ENCODE data around the gene TMEM243.

TMEM243 gene

DNA sequence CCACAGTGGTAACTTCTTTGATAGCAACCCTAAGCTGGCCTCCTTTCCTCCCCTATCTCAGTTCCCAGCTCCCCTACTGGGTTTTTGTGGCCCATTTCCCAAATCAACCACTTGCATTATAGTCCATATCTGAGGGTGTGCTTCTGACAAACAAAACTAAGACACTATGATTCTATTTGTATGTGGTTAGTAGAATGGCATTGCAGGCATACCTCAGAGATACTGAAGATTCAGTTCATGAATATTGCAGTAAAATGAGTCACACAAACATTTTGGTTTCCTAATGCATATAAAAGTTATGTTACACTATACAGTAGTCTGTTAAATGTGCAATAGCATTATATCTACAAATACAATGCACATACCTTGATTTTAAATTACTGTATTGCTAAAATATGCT lies 15.4 kb upstream of the TMEM243 start:
- no peak for DNase-seq (ENCODE audit: extremely low read depth, insufficient read length)
- no peaks in the 10 kb centered on the region for H3K36me3 ChIP-seq (ENCODE audit: control insufficient read depth, insufficient read depth, low read length)
- H3K27me3 ChIP-seq (replicated peaks; ENCODE audit: control insufficient read depth, insufficient read depth, low read length), result no peaks in the 10 kb centered on the region
- H3K4me3 ChIP-seq (replicated peaks; ENCODE audit: low read depth, low read length), result no peak overlapping the region
- TF ChIP-seq, protein P1, sequence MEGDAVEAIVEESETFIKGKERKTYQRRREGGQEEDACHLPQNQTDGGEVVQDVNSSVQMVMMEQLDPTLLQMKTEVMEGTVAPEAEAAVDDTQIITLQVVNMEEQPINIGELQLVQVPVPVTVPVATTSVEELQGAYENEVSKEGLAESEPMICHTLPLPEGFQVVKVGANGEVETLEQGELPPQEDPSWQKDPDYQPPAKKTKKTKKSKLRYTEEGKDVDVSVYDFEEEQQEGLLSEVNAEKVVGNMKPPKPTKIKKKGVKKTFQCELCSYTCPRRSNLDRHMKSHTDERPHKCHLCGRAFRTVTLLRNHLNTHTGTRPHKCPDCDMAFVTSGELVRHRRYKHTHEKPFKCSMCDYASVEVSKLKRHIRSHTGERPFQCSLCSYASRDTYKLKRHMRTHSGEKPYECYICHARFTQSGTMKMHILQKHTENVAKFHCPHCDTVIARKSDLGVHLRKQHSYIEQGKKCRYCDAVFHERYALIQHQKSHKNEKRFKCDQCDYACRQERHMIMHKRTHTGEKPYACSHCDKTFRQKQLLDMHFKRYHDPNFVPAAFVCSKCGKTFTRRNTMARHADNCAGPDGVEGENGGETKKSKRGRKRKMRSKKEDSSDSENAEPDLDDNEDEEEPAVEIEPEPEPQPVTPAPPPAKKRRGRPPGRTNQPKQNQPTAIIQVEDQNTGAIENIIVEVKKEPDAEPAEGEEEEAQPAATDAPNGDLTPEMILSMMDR (IDR thresholded peaks at IDR 0.05; ENCODE audit: insufficient read depth, low read length, poor library complexity, severe bottlenecking), result no peak

DNA sequence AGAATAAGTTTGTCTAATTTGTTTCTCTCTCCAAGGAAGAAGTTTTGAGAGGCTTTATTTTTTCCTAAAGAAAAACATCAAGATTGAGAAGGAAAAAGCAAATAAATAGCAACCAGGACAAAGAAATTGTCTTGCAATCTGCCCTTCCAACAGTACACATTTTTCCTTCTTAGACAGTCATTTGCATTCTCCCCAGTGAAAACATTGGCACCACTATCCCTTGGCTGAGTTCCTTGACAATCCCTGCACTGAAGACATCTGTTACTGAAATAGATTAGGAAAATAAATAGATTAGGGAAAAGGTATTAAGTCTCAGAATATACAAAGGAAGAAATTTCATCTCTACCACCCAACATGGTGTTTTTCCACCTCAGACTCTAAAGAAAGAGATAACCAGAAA lies 12.2 kb upstream of the TMEM243 start:
- TF ChIP-seq, protein P1 (IDR thresholded peaks at IDR 0.05; ENCODE audit: insufficient read depth, low read length, poor library complexity, severe bottlenecking), result no peak
- DNase-seq (ENCODE audit: extremely low read depth, insufficient read length), result no peak
- H3K36me3 ChIP-seq (ENCODE audit: control insufficient read depth, insufficient read depth, low read length), result no peaks in the 10 kb centered on the region
- no peak overlapping the region for H3K4me3 ChIP-seq (replicated peaks; ENCODE audit: low read depth, low read length)
- H3K27me3 ChIP-seq (replicated peaks; ENCODE audit: control insufficient read depth, insufficient read depth, low read length), result no peaks in the 10 kb centered on the region

DNA sequence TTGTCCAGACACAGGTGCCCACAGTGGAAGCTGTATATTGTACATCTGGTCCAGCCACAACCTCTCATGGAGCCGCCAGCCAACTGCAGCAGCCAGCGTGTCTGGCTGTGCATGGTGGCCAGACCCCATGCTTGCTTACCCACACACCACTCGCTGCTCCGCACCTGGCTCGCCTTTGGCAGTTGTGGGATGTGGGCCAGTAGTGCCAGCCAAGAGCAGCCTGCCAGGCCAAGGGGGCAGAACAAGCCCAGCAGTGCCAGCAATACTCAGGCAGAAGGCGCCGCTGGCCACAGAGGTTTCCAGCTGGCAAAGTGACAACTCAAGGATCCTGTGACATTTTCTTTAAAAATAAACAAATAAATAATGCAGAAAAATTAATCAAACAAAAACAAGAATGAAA lies 11.7 kb upstream of the TMEM243 start:
- H3K36me3 ChIP-seq (ENCODE audit: control insufficient read depth, insufficient read depth, low read length), result no peaks in the 10 kb centered on the region
- DNase-seq (ENCODE audit: extremely low read depth, insufficient read length), result no peak
- TF ChIP-seq, protein P1 (IDR thresholded peaks at IDR 0.05; ENCODE audit: insufficient read depth, low read length, poor library complexity, severe bottlenecking), result no peak
- no peaks in the 10 kb centered on the region for H3K27me3 ChIP-seq (replicated peaks; ENCODE audit: control insufficient read depth, insufficient read depth, low read length)
- no peak overlapping the region for H3K4me3 ChIP-seq (replicated peaks; ENCODE audit: low read depth, low read length)

DNA sequence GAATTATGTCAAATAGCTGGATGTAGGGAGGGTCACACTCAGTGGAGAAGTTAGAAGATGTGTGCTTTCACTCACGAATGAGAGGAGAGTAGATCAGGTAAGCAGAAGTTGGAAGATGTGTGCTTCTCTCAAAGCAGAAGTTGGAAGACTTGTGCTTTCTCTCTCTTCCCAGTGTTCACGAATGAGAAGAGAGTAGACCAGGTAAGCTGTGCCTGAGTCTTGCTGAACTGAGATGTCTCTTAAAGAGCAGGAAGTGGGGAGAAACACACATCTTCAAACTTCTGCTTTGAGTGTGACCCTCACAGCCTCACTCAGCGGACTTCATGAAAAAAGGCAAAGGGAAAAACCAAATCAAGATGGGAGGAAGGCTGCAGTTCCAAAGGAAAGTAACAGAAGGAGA lies 7.0 kb upstream of the TMEM243 start:
- DNase-seq (ENCODE audit: extremely low read depth, insufficient read length), result no peak
- no peak overlapping the region for H3K4me3 ChIP-seq (replicated peaks; ENCODE audit: low read depth, low read length)
- H3K27me3 ChIP-seq (replicated peaks; ENCODE audit: control insufficient read depth, insufficient read depth, low read length), result no peaks in the 10 kb centered on the region; the same call in 1 of the 2 replicates
- no peaks in the 10 kb centered on the region for H3K36me3 ChIP-seq (ENCODE audit: control insufficient read depth, insufficient read depth, low read length)
- TF ChIP-seq, protein P1 (IDR thresholded peaks at IDR 0.05; ENCODE audit: insufficient read depth, low read length, poor library complexity, severe bottlenecking), result no peak

DNA sequence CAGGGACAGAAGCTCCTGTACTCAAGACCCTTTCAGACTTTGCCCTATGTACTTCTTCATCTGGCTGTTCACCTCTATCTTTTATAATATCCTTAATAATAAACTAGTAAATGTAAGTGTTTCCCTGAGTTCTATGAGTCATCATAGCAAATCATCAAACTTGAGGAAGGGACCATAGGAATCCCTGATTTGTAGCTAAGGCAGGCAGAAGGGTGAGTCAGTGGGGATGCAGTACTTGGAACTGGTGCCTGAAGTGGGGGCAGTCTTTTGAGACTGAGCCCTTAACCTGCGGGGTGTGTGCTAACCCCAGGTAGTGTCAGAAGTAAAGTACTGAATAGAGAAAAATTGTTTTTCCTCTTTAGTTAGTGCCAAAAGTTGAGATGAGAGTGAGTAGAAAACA lies 6.2 kb upstream of the TMEM243 start:
- Histone ChIP-seq H3K27me3 (replicated peaks; ENCODE audit: control insufficient read depth, insufficient read depth, low read length) (no peaks in the 10 kb centered on the region; the same call in 1 of the 2 replicates), H3K4me3 (replicated peaks; ENCODE audit: low read depth, low read length) (no peak overlapping the region), H3K36me3 (ENCODE audit: control insufficient read depth, insufficient read depth, low read length) (no peaks in the 10 kb centered on the region)
- no peak for DNase-seq (ENCODE audit: extremely low read depth, insufficient read length)
- TF ChIP-seq, protein P1 (IDR thresholded peaks at IDR 0.05; ENCODE audit: insufficient read depth, low read length, poor library complexity, severe bottlenecking), result no peak

DNA sequence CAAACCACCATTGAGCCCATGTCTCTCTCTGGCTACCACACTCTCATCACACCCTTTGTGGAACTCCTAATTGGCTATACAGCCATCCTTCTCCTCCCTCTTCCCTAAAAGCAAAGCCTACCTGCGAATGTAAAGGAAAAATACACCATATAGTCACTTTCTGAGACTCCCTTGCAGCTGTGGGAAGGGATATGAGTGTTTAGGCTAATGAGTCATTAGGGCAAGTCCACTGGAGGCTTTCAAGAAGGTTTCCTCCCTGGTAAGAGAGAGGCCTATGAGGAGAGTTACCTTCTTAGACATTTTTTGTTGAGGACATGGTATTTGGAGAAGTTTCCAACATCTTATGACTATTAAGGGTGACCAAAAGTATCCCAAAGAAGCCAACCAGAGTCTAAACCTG lies 4.1 kb upstream of the TMEM243 start:
- no peak for DNase-seq (ENCODE audit: extremely low read depth, insufficient read length)
- H3K27me3 ChIP-seq (replicated peaks; ENCODE audit: control insufficient read depth, insufficient read depth, low read length), result no peaks in the 10 kb centered on the region; the same call in 1 of the 2 replicates
- no peaks in the 10 kb centered on the region for H3K36me3 ChIP-seq (ENCODE audit: control insufficient read depth, insufficient read depth, low read length)
- no peak overlapping the region for H3K4me3 ChIP-seq (replicated peaks; ENCODE audit: low read depth, low read length)
- TF ChIP-seq, protein P1 (IDR thresholded peaks at IDR 0.05; ENCODE audit: insufficient read depth, low read length, poor library complexity, severe bottlenecking), result no peak

All from GM06990 (cell line).